Measurements from ENCODE around the gene ADAM19. TPM values are rescaled to one million over a fixed set of nuclear protein-coding genes. Genes with fewer than 3 reads are reported as not detected.

The ADAM19 gene
- total and polyA plus RNA-seq, 2 experiments from 2014 or later = 9.1 to 13.2 TPM

DNA sequence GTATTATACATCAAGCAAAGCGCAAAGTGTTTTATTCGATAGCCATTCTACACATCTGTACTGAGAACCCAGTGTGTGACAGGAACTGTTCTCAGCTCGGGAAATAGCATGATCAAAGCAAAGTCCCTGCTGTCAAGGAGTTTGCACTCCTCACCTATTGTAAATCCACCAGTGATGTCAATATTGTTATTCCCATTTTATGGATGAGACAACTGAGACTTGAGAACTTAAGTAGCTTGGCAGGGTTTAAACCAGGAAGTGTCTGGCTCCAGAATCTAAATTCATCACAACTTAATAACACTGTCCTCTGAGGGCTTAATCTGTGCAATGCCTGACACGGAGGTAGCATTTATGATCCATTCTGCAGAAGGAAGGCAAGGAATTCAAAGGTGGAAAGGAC, 50.7 kb downstream of the ADAM19 start:
- ATAC-seq = no peak
- Histone ChIP-seq H3F3A (replicated peaks; ENCODE audit: low read depth) (no peaks in the 10 kb centered on the region), H3K4me2 (no peak overlapping the region), H3K9me2 (ENCODE audit: insufficient read depth) (0 out of 2 replicates have a peak, but pooled peaks cover 6% of the 10 kb centered on the region), H3K4me1 (ENCODE audit: insufficient read depth) (no peaks in the 10 kb centered on the region), H3K27ac (ENCODE audit: low read depth) (no peak overlapping the region), H3K27me3 (ENCODE audit: insufficient read depth) (no peaks in the 10 kb centered on the region), H3K36me3 (ENCODE audit: insufficient read depth) (no peaks in the 10 kb centered on the region), H2AFZ (no peak overlapping the region), H3K4me3 (no peak overlapping the region), H3K79me2 (replicated peaks; ENCODE audit: insufficient read depth) (no peaks in the 10 kb centered on the region), H4K20me1 (replicated peaks; ENCODE audit: insufficient read depth) (no peaks in the 10 kb centered on the region)
- peaks cover 5% of the 10 kb centered on the region; the same call in 1 of the 3 replicates for H3K36me3 Mint-ChIP-seq (ENCODE audit: low read depth)
- DNase-seq (ENCODE audit: low spot score) = no peak
- TF ChIP-seq NANOG (IDR thresholded peaks at IDR 0.05; ENCODE audit: borderline replicate concordance) (no peak), JUNB (IDR thresholded peaks at IDR 0.05; ENCODE audit: unreplicated experiment) (no peak), CREB1 (CRISPR knock-in tag; IDR thresholded peaks at IDR 0.05; ENCODE audit: low read depth) (no peak), EZH2phosphoT487 (IDR thresholded peaks at IDR 0.05; ENCODE audit: unreplicated experiment) (no peak), ZNF114 (CRISPR knock-in tag; IDR thresholded peaks at IDR 0.05) (no peak), ZNF331 (CRISPR knock-in tag; IDR thresholded peaks at IDR 0.05; ENCODE audit: low read depth) (no peak)
- TF ChIP-seq, protein P1, sequence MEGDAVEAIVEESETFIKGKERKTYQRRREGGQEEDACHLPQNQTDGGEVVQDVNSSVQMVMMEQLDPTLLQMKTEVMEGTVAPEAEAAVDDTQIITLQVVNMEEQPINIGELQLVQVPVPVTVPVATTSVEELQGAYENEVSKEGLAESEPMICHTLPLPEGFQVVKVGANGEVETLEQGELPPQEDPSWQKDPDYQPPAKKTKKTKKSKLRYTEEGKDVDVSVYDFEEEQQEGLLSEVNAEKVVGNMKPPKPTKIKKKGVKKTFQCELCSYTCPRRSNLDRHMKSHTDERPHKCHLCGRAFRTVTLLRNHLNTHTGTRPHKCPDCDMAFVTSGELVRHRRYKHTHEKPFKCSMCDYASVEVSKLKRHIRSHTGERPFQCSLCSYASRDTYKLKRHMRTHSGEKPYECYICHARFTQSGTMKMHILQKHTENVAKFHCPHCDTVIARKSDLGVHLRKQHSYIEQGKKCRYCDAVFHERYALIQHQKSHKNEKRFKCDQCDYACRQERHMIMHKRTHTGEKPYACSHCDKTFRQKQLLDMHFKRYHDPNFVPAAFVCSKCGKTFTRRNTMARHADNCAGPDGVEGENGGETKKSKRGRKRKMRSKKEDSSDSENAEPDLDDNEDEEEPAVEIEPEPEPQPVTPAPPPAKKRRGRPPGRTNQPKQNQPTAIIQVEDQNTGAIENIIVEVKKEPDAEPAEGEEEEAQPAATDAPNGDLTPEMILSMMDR (conservative IDR thresholded peaks at IDR 0.05; ENCODE audit: low read depth in 2 of 2) = no peak
- H3K9me3 Mint-ChIP-seq = no peaks in the 10 kb centered on the region
- no peak overlapping the region for H3K27ac Mint-ChIP-seq
- H3K27me3 Mint-ChIP-seq (ENCODE audit: insufficient read depth, low read depth, poor library complexity) = peaks cover 4% of the 10 kb centered on the region
- peaks cover 11% of the 10 kb centered on the region for H3K4me1 Mint-ChIP-seq
- H3K4me3 Mint-ChIP-seq = no peak overlapping the region

DNA sequence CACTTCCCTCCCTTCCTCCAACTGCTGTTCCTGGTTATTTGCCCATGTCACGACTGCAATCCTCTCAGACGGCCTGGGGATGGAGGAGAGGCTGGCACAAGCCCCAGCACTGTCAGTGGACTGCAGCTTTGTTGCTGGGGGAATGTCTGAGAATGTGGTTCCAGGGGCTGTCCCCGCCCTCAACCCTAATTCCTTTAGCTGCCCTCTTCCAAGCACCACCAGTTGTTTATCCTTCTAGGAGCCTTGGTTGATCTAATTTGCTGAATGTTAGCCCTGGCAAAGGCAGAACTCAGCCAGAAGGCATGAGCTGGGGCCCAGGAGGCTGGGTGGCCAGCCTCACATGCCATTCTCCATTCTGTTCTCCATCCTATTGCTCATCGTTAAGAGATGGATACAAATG, 51.6 kb downstream of the ADAM19 start:
- no peak overlapping the region for H3K4me3 Mint-ChIP-seq
- H3K9me3 Mint-ChIP-seq = no peaks in the 10 kb centered on the region
- H3K4me1 Mint-ChIP-seq = peaks cover 11% of the 10 kb centered on the region
- Histone ChIP-seq H3F3A (replicated peaks; ENCODE audit: low read depth) (no peaks in the 10 kb centered on the region), H3K79me2 (replicated peaks; ENCODE audit: insufficient read depth) (no peaks in the 10 kb centered on the region), H3K9me2 (ENCODE audit: insufficient read depth) (0 out of 2 replicates have a peak, but pooled peaks cover 6% of the 10 kb centered on the region), H3K27ac (ENCODE audit: low read depth) (no peak overlapping the region), H3K4me1 (ENCODE audit: insufficient read depth) (no peaks in the 10 kb centered on the region), H3K27me3 (ENCODE audit: insufficient read depth) (no peaks in the 10 kb centered on the region), H2AFZ (no peak overlapping the region), H3K4me2 (no peak overlapping the region), H3K4me3 (no peak overlapping the region), H3K36me3 (ENCODE audit: insufficient read depth) (no peaks in the 10 kb centered on the region), H4K20me1 (replicated peaks; ENCODE audit: insufficient read depth) (no peaks in the 10 kb centered on the region)
- peaks cover under 1% of the 10 kb centered on the region; the same call in 1 of the 3 replicates for H3K36me3 Mint-ChIP-seq (ENCODE audit: low read depth)
- DNase-seq (ENCODE audit: low spot score) (no peak), ATAC-seq (no peak)
- no peak overlapping the region for H3K27ac Mint-ChIP-seq
- peaks cover 4% of the 10 kb centered on the region for H3K27me3 Mint-ChIP-seq (ENCODE audit: insufficient read depth, low read depth, poor library complexity)
- TF ChIP-seq, protein P1 (conservative IDR thresholded peaks at IDR 0.05; ENCODE audit: low read depth in 2 of 2) = no peak
- TF ChIP-seq, protein P2, sequence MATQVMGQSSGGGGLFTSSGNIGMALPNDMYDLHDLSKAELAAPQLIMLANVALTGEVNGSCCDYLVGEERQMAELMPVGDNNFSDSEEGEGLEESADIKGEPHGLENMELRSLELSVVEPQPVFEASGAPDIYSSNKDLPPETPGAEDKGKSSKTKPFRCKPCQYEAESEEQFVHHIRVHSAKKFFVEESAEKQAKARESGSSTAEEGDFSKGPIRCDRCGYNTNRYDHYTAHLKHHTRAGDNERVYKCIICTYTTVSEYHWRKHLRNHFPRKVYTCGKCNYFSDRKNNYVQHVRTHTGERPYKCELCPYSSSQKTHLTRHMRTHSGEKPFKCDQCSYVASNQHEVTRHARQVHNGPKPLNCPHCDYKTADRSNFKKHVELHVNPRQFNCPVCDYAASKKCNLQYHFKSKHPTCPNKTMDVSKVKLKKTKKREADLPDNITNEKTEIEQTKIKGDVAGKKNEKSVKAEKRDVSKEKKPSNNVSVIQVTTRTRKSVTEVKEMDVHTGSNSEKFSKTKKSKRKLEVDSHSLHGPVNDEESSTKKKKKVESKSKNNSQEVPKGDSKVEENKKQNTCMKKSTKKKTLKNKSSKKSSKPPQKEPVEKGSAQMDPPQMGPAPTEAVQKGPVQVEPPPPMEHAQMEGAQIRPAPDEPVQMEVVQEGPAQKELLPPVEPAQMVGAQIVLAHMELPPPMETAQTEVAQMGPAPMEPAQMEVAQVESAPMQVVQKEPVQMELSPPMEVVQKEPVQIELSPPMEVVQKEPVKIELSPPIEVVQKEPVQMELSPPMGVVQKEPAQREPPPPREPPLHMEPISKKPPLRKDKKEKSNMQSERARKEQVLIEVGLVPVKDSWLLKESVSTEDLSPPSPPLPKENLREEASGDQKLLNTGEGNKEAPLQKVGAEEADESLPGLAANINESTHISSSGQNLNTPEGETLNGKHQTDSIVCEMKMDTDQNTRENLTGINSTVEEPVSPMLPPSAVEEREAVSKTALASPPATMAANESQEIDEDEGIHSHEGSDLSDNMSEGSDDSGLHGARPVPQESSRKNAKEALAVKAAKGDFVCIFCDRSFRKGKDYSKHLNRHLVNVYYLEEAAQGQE (IDR thresholded peaks at IDR 0.05; ENCODE audit: unreplicated experiment) = no peak
- no peak for TF ChIP-seq ZNF114 (CRISPR knock-in tag; IDR thresholded peaks at IDR 0.05)
- no peak for TF ChIP-seq STAT1 (IDR thresholded peaks at IDR 0.05; ENCODE audit: unreplicated experiment)
- no peak for TF ChIP-seq EZH2phosphoT487 (IDR thresholded peaks at IDR 0.05; ENCODE audit: unreplicated experiment)
- no peak for TF ChIP-seq POLR2AphosphoS5 (IDR thresholded peaks at IDR 0.05; ENCODE audit: low read depth)
- TF ChIP-seq JUNB (IDR thresholded peaks at IDR 0.05; ENCODE audit: unreplicated experiment) = no peak
- TF ChIP-seq, protein P3, sequence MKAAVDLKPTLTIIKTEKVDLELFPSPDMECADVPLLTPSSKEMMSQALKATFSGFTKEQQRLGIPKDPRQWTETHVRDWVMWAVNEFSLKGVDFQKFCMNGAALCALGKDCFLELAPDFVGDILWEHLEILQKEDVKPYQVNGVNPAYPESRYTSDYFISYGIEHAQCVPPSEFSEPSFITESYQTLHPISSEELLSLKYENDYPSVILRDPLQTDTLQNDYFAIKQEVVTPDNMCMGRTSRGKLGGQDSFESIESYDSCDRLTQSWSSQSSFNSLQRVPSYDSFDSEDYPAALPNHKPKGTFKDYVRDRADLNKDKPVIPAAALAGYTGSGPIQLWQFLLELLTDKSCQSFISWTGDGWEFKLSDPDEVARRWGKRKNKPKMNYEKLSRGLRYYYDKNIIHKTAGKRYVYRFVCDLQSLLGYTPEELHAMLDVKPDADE (IDR thresholded peaks at IDR 0.05) = no peak

Data from GM23338 (cell line).